Cardiac fibroblast (primary cell): ENCODE measurements around the gene F10.

Source experiments
- DNase-seq, 2 donors: peaks; one replicate each; pipeline versions ENCODE4 v3.0.0 to v3.0.0-alpha.2; 2010; ENCODE audit warnings: low read depth in 2 of 2
- H3K4me3 ChIP-seq, 2 donors: replicated peaks in 1 of 2; 1 replicate in 1 of 2; 2 replicates in 1 of 2; pipeline ENCODE4 v1.5.1; 2011; ENCODE audit warnings: low read depth in 2 of 2, low read length in 2 of 2, mild to moderate bottlenecking in 2 of 2, moderate library complexity in 1 of 2
- TF ChIP-seq, protein P1 (sequence below): IDR thresholded peaks from one replicate; pipeline ENCODE4 v1.5.1; 2011; ENCODE audit warnings: low read depth, mild to moderate bottlenecking, low read length, inconsistent platforms

F10 gene

GRCh38 chr13:113082198-113083021, 40.2 kb upstream of the F10 start:
- TF ChIP-seq, protein P1, sequence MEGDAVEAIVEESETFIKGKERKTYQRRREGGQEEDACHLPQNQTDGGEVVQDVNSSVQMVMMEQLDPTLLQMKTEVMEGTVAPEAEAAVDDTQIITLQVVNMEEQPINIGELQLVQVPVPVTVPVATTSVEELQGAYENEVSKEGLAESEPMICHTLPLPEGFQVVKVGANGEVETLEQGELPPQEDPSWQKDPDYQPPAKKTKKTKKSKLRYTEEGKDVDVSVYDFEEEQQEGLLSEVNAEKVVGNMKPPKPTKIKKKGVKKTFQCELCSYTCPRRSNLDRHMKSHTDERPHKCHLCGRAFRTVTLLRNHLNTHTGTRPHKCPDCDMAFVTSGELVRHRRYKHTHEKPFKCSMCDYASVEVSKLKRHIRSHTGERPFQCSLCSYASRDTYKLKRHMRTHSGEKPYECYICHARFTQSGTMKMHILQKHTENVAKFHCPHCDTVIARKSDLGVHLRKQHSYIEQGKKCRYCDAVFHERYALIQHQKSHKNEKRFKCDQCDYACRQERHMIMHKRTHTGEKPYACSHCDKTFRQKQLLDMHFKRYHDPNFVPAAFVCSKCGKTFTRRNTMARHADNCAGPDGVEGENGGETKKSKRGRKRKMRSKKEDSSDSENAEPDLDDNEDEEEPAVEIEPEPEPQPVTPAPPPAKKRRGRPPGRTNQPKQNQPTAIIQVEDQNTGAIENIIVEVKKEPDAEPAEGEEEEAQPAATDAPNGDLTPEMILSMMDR: no peak
- no peak for DNase-seq
- no peak overlapping the region for H3K4me3 ChIP-seq

DNA sequence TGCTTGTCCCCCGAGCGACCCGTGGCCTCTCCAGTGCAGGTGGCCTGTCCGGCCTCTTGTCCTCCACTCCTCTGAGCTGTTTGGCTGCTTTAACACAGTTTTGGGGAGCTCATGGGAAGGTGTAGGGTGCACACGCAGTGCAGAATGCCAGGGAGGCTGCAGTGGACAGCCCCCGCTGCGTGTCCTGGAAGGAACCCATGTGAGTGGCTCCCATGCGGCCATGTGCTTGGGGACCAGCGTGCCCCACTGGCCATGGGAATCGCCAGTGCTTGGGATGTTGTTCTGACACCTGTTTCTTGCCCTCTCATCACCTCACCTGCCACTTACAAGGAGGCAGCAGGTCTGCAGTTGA, 39.6 kb upstream of the F10 start:
- TF ChIP-seq, protein P1: no peak
- H3K4me3 ChIP-seq: no peak overlapping the region
- DNase-seq: no peak

GRCh38 chr13:113083402-113084061, 39.1 kb upstream of the F10 start:
- peak; percentile 48 to 56 for DNase-seq
- no peak overlapping the region for H3K4me3 ChIP-seq
- TF ChIP-seq, protein P1: no peak

DNA sequence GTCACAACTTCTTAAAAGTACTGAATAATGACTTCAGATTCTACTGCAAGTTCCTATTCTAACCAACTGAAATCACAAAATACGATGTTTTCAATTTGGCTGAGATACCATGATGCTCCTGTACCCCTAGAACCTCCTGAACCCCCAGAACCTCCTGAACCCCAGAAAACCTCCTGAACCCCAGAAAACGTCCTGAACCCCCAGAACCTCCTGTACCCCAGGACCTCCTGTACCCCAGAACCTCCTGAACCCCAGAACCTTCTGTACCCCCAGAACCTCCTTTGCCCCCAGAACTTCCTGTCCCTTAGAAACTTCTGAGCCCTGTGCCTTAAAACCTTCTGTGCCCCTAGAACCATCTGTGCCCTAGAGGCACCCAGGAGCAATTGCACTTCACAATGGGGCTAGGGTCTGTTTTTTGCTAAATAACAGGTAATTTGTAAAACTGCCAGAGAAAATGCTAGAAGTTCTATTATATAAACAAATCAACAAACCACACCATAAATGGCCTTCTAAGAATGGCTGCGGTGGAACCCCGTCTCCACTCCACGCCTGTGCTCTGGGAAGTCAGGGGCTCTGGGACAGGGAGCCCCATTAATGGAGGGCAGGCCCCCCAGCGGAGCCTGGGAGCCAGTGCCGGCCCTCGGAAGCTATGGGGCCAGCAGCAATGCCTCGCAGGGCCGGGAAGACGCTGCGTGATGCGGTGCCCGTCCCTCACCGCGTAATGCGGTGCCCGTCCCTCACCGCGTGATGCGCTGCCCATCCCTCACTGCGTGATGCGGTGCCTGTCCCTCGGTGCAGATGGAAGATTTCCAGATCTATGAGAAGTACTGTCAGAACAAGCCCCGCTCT, 38.3 kb upstream of the F10 start:
- DNase-seq: no peak
- TF ChIP-seq, protein P1: peak; percentile 24

GRCh38 chr13:113084943-113085540, 37.6 kb upstream of the F10 start:
- H3K4me3 ChIP-seq: no peak overlapping the region
- DNase-seq: no peak
- TF ChIP-seq, protein P1: no peak

More for the DNA sequence above, 38.3 kb upstream of the F10 start:
- H3K4me3 ChIP-seq: no peak overlapping the region

DNA sequence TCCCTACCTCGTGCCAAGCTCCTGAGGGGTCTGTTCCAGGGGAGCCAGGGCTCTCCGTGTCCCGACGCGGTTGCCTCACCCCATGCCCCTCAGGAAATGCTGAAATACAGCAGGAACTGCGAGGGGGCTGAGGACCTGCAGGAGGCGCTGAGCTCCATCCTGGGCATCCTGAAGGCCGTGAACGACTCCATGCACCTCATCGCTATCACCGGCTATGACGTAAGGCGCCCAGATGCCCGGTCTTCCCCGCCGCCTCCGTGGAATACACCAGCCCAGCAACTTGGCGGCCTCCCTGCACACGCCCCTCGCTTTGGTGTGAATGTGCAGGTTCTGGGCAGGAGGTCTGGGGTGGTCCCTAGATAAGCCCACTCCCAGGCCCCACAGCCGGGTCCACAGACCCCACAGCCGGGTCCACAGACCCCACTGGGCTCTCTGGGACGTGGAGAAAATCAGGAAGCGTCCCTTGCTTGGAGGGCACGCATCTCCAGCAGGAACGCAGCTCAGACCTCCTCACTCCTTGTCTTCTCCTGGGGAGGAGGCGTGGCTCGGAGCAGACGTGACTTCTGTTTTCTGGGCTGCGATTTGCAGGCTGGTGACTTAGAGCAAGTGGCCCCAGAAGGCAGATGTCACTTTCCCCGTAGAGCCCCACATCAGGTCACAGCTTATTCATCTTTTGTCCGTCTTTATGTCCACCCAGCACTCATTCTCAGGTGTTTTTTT, 36.4 kb upstream of the F10 start:
- no peak overlapping the region for H3K4me3 ChIP-seq
- DNase-seq: no peak
- TF ChIP-seq, protein P1: peak; percentile 26
